GM12801 (cell line): ENCODE data around the gene KDM2A.

Source experiments
- TF ChIP-seq, protein P1 (sequence below): IDR thresholded peaks from one replicate; pipeline ENCODE4 v1.5.1; 2011; ENCODE audit warnings: control low read depth; ENCODE audit not compliant: insufficient read length; ENCODE audit errors: extremely low read depth

The KDM2A gene

DNA sequence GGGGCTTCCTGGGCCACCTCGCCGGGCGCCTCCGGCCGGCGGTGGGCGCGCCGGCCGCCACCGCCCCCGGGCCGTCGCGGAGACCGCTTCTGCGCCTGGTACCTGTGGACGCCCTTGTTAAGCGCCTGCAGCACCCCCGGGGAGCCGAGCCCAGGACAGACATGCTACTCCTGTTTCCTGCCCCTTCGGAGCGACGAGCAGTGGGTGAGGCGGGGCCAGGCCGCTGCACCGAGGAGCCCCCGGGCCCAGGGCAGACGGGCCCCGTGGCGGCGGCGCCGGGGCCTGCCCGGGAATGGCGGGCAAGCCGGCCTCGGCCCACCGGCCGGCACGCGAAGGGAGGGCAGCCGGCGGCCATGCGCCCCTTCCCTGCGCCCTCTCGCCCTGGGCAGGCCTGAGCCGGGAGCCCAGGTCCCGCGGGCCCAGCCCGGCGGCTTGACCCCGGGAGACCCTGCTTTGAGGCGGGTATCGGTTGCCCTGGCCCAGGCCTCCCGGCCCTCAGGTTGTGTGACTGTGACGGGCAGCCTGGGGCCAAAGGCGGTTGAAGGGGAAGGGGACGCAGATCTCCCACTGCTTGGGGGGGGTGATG lies 789 bp upstream of the KDM2A start:
- TF ChIP-seq, protein P1, sequence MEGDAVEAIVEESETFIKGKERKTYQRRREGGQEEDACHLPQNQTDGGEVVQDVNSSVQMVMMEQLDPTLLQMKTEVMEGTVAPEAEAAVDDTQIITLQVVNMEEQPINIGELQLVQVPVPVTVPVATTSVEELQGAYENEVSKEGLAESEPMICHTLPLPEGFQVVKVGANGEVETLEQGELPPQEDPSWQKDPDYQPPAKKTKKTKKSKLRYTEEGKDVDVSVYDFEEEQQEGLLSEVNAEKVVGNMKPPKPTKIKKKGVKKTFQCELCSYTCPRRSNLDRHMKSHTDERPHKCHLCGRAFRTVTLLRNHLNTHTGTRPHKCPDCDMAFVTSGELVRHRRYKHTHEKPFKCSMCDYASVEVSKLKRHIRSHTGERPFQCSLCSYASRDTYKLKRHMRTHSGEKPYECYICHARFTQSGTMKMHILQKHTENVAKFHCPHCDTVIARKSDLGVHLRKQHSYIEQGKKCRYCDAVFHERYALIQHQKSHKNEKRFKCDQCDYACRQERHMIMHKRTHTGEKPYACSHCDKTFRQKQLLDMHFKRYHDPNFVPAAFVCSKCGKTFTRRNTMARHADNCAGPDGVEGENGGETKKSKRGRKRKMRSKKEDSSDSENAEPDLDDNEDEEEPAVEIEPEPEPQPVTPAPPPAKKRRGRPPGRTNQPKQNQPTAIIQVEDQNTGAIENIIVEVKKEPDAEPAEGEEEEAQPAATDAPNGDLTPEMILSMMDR = no peak

DNA sequence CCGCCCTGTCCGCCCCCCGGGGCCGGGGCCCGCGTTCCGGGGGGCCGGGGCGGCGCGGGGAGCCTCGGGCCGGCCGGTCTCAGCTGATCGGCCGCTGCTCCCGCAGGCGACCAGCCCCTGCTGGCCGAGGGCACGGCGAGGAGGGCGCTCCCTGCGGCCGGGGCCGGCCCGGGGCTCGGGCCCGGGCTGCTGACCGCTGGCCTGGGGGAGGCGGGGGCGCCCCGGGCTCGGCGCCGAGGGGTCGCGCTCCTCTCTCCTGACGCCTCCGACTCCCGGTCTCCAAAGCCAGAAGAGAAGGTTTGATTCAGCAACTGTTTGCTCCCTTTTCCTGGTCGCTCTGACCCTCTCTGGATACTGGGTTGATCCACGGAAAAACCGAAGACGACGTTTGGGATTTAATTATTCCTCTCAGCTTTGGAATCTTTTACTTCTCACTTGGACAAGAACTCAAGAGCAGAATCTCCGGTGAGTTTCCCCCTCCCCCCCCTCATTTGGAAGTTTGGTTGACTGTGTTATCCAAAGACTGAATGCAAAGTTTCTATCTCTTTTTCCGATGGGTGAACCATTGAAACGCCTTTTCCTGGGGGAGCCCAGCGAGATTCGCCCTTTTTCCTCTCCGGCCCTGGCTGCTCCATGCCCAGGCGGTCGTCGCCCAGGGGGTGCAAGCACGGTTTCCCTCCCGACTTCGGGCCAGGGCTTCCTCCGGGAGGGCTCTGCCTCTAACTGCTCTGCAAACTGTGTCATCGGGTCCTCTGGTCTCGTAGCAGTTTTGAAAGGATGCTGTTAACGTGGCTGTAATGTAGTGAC lies 725 bp downstream of the KDM2A start:
- TF ChIP-seq, protein P1 = no peak

DNA sequence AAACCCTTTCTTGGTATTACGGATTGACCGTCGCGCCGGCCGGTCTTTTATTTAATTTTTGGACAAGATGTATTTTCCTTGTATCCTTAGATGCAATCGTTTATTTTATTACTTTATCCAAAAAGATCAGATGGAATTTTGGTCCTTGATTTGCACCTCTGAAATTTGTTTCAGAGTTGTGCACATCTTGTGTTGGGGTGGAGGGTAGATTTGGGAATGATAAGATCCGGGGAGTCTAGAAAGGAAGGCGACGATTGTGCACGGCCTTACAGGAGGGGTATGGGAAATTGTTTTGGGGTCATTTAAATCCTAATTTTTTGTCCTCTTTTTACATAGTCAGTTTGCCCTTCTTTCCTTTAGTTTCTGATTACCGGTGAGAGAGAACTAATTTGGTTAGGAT lies 1.4 kb downstream of the KDM2A start:
- TF ChIP-seq, protein P1 = no peak

DNA sequence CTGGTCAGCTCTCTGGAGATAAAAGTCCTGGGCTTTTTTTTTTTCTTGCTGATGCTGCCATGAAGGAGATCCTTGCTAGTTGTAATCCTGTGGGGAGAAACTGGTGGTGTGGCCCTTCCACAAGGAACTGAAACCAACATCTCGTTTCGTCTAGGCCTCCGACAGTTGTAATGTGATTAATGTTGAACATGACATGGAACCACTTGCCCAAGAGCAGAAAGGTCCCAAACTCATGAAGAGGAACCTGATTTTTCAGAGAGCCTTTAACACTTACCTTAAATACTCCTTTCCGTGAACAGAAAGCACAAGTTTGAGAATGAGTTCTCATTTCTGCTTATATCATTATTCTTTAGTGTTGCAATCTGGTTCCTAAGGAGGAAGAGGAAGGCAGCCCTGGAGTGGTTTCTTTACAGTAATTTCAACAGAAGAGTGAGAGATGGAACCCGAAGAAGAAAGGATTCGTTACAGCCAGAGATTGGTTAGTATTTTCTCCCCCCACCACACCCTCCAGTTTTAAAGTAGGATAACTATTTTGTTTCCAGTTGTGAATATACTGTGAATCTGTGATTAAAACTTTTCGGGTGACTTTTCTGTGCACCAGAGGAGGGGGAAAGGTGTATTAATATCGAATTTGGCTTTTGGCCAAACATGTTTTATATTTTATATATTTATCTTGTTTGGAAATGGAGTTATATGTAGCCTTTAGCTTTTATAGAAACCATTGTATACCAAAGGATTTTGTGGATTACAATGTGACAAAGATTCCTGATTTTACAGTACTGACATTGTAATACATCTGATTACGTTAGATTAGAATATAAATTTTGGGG lies 2.0 kb downstream of the KDM2A start:
- TF ChIP-seq, protein P1 = no peak

DNA sequence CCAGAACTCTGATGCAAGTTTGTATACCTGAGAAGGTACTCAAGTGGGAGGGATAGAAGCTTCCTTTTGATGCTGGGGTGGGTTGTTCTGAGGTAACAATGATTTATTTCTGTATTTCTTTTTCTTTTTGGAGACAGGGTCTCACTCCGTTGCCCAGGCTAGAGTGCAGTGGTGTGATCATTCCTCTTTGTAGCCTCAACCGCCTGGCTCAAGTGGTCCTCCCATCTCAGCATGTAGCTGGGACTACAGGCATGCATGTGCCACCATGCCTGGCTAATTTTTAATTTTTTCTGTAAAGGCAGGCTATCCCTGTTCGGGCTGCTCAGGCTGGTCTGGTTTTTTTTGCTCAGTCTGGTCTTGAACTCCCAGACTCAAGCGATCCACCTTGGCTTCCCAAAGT lies 7.9 kb downstream of the KDM2A start:
- TF ChIP-seq, protein P1 = no peak

DNA sequence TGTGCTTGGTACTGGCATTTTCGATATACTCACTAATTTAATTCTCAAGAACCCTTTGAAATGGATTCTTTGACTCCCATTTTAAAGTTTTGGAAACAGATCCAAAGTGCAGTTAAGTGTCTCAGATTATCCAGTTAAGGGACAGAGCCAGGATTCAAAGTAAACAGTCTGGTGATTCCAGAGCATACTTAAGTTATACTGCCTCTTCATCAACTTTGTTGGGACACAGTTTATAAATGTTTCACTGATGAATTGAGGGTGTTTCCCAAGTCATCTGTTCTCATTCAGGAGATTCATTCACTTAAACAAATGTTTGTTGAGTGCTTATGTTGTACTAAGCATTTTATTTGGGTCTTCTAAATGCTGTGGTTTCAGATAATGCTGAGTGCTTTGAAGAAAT lies 17.1 kb downstream of the KDM2A start:
- TF ChIP-seq, protein P1 = no peak

DNA sequence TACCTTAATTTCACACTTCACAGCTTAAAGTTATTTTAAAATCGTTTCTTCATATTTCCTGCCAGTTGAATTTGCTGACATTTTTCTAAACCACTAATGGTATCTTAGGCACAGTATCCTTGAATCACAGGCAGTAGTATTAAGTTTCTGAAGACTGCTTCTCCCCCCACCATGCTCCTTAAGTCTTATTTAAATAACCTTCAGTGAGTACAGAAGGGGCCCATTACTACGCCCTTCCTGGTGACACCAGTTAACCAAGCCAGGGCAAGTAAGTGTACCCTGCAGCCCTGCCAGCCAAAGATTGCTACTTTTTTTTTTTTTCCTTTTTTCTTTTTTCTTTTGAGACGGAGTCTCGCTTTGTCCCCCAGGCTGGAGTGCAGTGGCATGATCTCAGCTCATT lies 19.9 kb downstream of the KDM2A start:
- TF ChIP-seq, protein P1 = no peak
